Stimulated activated CD4-positive, alpha-beta T cell treated with anti-CD3 and anti-CD28 coated beads, Interleukin-2, amount 100 ng/mL, for 48 hours (primary cell): ENCODE results near the gene ATP9B.

Experiments
- DNase-seq, 2 donors: peaks; one replicate each; pipeline ENCODE4 v3.0.0-alpha.2; 2020

ATP9B gene

DNA sequence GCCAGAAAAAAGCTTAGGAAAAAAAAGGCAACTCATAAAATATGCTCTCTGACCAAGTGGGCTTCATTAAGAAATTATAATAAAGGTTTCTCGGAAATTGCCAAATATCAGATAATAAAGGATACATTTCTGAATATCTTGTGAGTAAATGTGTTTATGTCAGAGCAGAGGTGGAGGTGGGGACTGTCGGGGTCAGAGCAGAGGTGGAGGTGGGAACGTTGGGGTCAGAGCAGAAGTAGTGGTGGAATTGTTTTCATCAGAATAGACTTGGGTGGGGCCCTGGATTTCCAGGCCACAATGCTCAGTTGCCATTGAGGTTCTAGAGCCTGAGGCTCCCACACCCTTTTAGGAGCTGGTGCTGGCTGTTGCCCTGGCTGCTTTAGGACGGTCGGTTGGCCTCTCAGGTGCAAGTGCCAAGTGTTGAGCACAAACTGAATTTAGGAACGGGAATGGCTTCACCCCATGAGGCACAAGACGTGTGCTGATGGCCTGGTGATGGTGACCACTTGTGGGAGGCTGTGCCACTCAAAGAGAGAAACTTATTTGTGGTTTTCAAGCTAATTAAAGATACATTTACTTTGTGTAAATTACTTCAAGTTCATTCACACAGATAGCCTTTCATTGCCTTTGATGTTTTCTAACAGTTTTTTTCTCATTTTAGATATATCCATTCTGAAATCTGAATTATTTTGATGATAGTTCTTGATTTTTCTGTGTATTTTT, 131.5 kb downstream of the ATP9B start:
- DNase-seq: no peak

DNA sequence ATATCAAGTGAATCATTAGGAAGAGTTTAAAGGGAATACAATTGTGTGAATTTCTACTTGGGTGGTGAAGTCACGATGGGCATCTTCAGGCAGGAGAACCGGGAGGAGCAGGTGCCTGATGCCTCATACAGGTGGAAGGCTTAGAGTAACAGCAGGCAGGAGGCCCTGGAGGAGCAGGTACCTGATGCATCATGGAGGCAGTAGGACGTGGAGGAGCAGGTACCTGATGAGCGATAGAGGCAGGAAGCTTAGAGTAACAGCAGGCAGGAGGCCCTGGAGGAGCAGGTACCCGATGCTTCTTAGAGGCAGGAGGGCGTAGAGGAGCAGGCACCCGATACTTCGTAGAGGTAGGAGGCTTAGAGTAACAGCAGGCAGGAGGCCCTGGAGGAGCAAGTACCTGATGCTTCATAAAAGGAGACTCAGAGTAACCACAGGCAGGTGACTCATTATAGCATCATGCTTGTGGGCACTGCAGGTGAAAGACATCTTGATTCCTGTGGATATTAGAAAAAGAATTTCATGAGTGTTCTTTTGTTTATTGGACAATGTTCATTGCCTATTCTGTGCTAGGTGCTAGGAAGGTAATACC, 133.9 kb downstream of the ATP9B start:
- DNase-seq: peak; percentile 14 to 19

DNA sequence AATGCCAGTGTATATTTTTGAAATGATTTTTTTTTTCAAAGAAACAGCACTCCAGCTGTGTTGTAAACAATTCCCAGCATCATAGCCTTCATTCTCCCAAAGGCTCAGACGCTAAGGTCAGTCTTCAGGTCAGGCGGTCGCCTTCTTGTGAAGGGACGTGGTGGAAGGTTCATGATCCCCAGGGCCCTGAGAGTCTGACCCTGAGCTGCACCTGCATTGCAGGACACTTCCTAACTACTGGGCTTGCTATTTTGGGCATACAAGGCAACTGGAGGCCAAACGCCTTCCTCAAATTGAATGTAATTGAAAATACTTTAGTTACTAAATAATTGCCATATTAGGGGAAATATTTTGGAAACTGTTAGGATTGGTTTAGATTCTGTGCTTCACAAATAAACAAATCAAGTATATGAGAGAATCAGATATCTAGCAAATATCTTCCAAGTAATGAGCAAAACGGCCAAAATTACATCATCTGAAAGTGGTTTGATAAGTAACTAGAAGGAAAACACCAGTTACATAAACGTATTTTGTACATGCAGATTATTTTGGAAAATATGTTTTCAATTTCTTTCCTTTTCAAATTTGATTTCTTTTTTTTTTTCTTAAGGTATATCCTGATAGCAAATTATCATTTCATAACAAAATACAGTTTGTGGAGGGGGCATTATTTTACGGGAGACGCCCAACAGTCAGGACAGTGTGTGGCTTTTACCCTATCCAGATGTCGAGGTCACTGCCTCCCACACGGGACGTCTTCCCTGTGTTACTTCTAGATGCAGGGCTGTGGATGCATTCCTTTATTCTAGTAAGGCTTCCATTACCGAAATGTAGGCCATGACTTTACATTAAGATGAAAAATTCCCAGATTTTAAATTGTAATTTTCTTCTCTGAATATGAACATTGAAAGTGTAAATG, 136.0 kb downstream of the ATP9B start:
- DNase-seq: no peak

DNA sequence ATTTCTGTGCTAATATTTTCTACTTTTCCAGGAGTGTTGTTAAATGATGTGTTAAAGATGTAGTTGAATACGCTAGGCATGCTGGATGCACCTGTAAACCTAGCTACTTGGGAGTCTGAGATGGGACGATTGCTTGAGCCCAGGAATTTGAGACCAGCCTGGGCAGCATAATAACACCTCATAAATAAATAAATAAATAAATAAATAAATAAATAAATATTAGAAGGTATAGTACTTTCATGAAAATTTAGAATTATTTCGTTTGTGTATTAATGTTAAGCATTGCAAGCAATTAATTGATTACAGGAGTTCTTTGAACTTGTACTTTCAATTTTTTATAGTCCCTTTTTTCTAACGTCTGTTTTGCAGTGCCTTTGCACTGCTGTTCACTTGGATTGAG, 137.2 kb downstream of the ATP9B start:
- no peak for DNase-seq

DNA sequence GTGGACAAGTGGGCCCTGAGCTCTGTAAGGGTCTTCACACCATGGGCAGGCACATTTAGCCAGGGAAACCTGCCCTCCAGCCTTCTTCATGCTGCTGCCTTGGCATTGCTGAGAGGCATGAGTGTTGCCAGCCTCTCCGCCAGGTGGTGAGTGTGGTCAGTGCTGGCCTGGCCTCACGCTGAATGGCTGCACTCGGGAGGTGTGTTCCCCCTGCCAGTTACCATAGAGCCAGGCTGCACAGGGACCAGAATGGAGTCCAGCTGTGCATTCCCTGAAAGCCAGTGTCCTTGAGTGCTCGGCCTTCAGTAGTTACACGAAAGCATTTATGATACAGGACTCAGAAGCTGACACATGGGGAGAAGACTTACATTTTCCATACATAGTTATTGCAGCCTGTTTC, 139.7 kb downstream of the ATP9B start:
- no peak for DNase-seq

DNA sequence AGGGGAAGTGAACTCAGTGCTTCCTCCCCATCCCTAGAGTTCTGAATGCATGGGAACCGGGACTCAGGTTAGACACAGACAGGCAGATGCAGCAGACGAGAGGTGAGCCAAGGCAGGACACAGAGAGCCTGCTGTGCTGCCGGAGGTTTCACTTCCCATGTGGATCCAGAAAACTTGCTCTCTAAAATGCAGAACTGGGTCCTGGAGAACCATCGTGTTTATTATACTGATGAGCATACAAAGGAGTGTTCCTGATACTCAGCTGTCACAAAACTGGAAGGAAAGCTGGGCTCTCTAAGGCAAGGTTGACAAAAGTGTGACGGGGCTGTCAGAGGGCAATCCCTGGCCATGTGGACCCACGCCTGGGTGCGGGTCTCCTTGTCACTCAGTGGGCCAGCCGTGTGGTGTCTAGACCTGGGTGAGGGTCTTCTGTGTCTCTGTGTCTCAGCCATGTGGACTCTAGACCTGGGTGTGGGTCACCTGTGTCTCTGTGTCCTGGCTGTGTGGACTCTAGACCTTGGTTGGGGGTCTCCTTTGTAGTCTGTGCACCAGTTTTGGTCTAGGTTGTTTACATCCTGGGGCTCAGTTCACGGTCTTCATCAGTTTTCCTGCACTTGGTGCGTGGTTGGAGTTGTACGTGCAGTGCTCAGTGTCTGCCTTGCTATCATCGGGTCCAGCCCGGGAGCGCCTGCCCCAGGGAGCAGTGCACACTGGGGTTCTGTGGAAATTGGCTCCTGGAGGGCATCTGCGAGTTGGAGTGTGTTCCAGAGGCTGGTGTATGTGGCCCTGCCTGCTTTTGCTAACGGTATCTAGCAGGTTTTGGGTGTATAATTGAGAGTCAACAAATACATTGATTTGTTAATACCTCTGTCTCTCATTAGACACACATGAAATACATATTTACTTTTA, 141.1 kb downstream of the ATP9B start:
- DNase-seq: no peak

DNA sequence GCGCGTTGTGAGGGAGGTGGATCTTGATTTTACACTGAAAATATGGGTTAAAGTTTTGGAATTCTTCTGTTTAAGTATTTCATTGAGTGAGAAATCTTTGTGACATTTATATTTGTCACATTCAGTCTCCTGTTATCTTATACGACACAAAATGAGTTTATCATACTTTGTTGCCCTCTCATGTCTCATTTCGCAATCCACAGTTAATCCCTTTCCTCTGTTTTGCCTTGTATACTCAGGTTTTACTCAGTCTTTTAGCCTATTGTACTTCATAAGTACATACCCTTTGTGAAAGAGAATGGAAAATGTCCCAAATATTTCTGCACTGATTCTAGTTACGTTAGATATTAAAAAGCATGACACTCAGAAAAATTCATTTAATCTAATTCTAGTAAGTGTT, 142.7 kb downstream of the ATP9B start:
- no peak for DNase-seq

DNA sequence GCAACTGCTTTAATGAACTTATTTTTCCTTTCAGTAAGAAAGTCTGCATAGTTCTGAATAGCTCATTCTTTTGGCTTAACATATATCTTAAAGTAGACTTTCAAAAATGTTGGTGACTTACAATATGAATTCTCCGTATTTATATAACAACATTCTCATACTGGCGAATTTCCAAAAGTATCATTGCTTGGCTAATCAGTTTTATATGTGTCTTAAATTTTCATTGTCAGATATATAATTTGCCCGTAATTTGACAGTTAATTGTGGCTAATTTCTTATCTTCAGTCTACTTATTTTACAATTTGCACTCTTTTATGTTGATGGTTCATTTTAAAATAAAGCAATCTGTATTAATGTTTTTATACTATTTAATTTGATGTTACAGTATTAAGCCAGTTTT, 144.9 kb downstream of the ATP9B start:
- DNase-seq: no peak

DNA sequence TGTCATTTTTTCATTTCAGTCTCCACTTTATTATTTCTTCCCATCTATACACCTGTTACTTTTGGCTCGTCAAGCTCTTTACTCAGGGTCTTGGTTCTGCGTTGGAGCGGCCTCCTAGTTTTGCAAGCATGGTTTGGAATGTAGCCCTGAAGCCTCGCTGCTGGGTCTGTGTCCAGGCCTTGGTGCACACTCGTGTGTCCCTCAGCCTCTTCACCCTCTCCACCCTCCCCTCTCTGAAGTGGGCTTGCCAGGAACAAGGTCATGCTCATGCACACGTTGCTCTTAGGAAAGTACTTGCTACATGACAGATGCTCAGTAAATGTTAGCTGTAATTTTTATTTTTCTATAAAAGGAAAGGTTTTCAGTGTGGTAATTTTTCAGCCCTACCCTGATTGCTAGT, 147.0 kb downstream of the ATP9B start:
- DNase-seq: no peak

DNA sequence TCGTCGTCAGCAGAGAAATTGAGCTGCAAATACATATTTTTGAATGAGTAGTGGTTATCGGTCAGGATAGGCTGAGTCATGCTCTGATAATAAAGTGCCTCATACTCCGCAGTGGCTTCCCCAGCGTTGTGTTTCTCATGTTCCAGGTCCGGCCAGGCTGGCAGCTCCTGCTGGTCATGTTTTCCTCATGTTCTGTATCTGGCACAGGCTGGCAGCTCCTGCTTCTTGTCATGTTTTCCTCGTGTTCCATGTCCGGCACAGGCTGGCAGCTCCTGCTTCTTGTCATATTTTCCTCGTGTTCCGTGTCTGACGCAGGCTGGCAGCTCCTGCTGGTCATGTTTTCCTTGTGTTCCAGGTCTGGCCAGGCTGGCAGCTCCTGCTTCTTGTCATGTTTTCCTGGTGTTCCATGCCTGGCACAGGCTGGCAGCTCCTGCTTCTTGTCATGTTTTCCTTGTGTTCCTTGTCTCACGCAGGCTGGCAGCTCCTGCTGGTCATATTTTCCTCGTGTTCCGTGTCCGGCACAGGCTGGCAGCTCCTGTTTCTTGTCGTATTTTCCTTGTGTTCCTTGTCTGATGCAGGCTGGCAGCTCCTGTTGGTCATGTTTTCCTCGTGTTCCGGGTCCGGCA, 148.9 kb downstream of the ATP9B start:
- no peak for DNase-seq

DNA sequence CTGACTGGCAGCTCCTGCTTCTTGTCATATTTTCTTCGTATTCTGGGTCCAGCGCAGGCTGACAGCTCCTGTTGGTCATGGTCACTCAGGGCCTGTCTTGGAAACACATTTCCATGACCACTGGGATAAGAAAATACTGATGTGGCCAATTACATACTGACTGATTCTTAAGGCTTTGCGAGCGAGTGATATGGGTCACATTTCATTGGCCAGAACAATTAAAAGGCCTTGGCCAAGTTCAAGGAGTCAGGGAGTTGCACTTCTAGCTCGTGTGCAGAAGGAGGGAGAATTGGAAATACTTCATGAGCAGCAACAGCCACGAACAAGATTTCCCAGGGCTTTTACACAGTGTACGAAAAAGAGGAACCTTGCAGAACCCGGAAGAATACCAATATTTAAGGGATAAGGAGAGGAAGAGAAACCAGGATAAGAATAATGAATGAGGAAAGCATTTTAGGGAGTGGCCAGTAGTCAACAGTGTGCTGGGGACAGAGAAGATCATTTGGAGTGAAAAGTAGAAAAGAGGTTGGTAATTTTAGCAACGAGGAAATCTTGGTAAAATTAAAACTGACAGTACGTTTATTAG, 149.5 kb downstream of the ATP9B start:
- no peak for DNase-seq

DNA sequence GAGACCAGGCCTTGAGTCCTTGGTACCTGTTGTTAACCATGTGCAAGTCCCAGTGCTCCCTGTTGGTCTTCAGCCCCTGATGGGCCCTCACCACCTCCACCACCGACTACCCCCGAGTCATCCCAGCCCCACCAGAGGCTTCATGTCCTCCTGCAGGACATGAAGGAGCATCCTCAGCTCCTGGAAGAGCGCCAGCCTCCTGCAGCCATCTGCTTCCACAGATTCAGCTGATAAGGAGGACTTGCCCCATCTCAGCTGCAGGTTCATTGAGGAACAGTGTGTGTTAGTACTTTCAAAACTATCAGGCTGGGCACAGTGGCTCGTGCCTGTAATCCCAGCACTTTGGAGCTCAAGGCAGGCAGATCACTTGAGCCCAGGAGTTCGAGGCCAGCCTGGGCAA, 151.9 kb downstream of the ATP9B start:
- no peak for DNase-seq

DNA sequence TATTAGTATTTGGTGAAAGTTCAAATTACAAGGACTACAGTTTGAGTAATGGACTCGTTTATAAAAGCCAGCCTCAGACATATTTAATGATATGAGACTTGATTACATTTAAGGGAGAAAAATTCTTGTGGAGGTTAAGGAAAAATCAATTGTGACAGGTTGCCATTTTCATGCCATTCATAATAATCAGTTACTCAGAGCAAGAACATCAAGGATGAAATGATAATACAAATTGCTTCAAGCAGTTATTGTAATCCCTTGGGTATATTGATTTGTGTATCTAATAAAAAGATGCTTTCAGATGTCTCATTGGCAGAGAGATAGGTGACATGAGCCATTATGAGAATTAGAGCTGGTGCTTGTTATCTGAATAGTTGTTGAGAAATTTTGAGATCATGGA, 153.6 kb downstream of the ATP9B start:
- no peak for DNase-seq

DNA sequence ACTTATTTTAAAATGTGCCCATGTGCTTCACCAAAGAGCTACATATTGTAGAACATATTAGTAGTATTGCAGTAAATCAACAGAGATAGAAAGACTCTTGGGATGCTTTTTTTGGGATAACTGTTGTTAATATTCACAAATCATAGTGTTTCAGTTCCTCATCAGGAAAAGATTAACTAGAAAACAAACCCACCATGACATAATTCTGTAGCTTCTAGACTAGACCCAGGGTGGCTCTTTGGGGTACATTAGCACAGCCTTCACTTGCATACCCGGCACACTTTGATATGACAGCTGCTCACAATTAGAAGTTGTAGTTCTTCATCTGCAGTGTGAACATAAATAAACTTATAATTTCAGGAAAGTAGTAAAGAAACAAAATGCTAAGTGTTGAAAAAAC, 154.2 kb downstream of the ATP9B start:
- no peak for DNase-seq

DNA sequence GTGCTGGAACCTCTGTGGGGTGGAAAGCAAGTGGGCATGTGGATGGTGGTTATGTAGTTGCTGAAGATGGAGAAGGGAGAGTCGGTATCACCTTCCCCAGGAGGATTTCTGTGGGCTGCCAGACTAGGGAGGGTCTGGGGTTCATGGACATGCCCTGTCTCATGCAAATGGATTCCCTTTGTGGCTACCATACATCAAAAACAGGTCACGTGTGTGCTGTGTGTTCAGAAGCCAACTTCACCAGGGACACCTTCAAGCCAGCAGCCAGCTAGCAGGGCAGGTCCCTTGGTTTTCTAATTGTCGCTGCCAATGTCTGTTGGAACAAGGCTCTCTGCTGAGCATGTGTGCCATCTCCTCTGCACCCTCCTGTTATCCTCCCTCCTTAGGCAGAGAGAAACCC, 155.2 kb downstream of the ATP9B start:
- no peak for DNase-seq

DNA sequence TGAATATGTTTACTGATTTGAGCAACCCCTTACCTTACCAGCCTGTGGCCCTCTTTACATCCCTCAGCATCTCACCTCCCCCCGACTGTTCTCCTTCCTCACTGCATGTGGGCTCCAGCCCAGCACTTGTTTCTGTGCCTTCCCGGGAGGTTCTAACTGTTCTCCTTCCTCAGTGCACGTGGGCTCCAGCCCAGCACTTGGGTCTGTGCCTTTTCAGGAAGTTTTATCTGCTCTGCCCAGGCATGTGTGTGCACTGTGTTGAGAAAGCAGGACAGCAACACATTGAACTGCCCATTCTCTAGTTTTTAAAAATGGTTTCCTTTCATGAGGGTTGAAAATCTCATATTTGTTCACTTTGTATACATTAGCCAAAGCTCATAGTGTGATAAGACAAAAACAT, 158.4 kb downstream of the ATP9B start:
- DNase-seq: no peak

DNA sequence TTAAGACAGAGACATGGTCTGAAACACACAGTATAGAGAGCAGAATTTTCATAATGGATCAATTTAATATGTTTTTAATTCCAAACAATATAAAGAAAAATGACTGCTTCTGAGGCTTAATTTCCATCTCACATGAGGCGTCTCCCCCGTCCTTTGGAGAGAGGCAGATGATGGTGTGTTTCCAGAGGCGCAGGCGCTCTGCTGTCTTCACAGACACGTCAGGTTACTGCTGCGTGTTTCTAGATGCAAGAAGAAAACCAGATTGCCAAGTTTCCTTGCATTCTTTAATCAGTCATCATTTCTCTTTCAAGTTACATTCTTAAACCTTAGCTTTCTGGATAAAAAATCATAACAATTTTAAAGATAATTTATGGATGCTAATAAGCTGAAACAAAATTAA, 160.2 kb downstream of the ATP9B start:
- DNase-seq: no peak

DNA sequence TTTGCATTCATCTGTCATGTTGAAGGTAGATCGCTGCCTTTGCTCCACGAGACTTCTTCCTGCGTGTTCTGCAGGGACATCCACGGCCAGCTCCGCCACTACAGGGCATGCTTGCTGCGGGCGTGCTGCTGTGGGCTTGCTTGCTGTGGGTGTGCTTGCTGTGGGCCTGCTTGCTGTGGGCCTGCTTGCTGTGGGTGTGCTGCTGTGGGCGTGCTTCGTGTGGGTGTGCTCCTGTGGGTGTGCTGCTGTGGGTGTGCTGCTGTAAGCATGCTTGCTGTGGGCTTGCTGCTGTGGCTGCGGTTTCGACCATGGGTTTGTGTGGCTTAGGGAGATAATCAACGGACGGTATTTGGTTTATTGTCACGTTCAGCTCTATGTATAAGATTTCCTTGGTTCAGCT, 165.2 kb downstream of the ATP9B start:
- DNase-seq: no peak

DNA sequence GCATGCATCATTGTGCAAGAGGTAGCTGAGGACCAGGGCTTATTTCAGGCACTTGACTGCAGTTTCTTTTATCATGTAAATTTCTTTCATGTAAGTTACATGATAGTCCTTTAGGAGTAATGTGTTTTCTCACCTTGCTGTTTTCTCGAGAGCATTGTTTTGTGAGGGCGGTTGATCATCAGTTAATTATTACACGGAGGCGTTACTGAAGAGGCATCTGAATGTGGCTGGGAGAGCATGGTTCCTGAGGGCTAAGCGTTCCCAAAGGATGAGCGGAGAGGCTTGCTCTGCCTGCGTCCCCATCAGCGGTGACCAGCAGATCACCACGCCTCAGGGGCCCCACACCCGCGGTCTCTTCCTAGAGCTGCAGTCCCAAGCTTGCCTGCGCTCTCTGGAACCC, 170.4 kb downstream of the ATP9B start:
- no peak for DNase-seq

DNA sequence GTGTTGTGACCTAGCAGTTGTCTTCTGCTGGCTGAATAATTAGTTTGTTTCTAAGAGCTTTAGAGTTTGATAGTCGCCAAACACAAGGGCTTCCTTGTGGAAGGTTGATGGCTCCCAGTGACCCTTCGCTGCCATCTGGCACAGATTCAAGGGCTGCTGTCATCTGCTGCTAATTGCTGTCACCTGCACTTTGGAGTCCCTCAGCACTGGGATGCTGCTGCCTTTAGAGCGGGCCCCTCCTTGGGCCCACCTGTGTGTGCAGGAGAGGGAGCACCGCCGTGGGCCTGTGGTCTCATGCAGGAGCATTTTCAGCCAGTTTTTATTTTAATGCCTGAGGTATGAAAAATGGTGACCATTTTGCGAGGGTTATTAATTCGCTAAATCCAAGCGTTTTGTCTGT, 172.6 kb downstream of the ATP9B start:
- DNase-seq: no peak

DNA sequence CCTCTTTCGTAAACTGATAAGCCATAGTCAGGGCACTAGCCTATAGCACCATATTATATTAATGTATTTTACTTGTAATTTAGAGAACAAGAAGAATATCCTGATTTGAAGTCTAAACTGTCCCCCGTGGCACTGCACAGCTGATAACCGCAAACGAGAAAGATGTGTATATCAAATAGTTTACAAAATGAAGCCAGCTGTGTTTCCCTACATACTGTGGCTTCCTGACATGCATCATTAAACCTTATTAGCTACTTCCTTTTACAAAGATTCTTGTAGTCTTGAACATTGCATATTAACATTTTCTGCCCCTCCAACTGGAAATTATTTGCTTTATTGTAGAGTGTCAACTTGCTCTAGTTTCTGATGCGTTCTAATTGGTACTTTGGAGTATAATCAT, 173.1 kb downstream of the ATP9B start:
- no peak for DNase-seq

DNA sequence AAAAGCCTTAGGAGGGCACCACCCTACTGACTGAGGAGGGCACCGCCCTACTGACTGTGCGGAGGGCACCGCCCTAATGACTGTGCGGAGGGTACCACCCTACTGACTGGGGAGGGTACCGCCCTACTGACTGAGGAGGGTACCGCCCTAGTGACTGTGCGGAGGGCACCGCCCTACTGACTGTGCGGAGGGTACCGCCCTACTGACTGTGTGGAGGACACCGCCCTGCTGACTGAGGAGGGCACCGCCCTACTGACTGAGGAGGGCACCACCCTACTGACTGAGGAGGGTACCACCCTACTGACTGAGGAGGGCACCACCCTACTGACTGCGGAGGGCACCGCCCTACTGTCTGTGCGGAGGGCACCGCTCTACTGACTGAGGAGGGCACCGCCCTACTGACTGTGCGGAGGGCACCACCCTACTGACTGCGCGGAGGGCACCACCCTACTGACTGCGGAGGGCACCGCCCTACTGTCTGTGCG, 176.4 kb downstream of the ATP9B start:
- DNase-seq: no peak
